ENCODE results near the gene NFKB2. TPM values are rescaled to one million over a fixed set of nuclear protein-coding genes. Genes with fewer than 3 reads are reported as not detected.

Gene NFKB2
- total RNA-seq, 1 donor from 2014 or later: 39.9 TPM

- Mint-ChIP-seq H3K4me1 (ENCODE audit: low read depth, unreplicated experiment) (peaks cover 6% of the 10 kb centered on the region), H3K27me3 (ENCODE audit: low read depth, unreplicated experiment) (peaks cover 12% of the 10 kb centered on the region), H3K9me3 (ENCODE audit: unreplicated experiment) (no peaks in the 10 kb centered on the region), H3K4me3 (ENCODE audit: unreplicated experiment) (no peak overlapping the region), H3K27ac (ENCODE audit: unreplicated experiment) (no peak overlapping the region), H3K36me3 (ENCODE audit: low read depth, unreplicated experiment) (no peaks in the 10 kb centered on the region)
- H4K20me1 ChIP-seq (ENCODE audit: insufficient read depth, low read length): no peaks in the 10 kb centered on the region
- no peaks in the 10 kb centered on the region for H3K36me3 ChIP-seq (ENCODE audit: insufficient read depth, low read length)
- H3K4me3 ChIP-seq (ENCODE audit: insufficient read depth, low read depth, low read length): no peak overlapping the region
- DNase-seq (ENCODE audit: low read depth): no peak
- H2AFZ ChIP-seq (ENCODE audit: low read depth, low read length): no peak overlapping the region
- TF ChIP-seq CTCF (IDR thresholded peaks at IDR 0.05; ENCODE audit: insufficient read depth, low read depth, low read length) (no peak), EZH2 (IDR thresholded peaks at IDR 0.05; ENCODE audit: insufficient read depth, low read length) (no peak)
- H3K4me2 ChIP-seq (ENCODE audit: low read length): no peak overlapping the region
- peaks cover 11% of the 10 kb centered on the region for H3K4me1 ChIP-seq (ENCODE audit: insufficient read depth, low read length)
- peaks cover 7% of the 10 kb centered on the region for H3K27me3 ChIP-seq (ENCODE audit: insufficient read depth, low read length)
- no peaks in the 10 kb centered on the region for H3K9me3 ChIP-seq (ENCODE audit: insufficient read depth, low read depth, low read length)
- no peak overlapping the region for H3K9ac ChIP-seq (ENCODE audit: low read length)
- no peak for FAIRE-seq
- H3K79me2 ChIP-seq (ENCODE audit: insufficient read depth, low read length): no peaks in the 10 kb centered on the region
- no peak overlapping the region for H3K27ac ChIP-seq (ENCODE audit: low read depth, low read length)
Measured at GRCh38 chr10:102438374-102438773, 42.9 kb downstream of the NFKB2 start.

GRCh38 chr10:102444851-102445250, 49.3 kb downstream of the NFKB2 start:
- Histone ChIP-seq H3K4me1 (ENCODE audit: insufficient read depth, low read length) (peaks cover 4% of the 10 kb centered on the region), H3K9ac (ENCODE audit: low read length) (no peak overlapping the region), H2AFZ (ENCODE audit: low read depth, low read length) (no peak overlapping the region), H3K4me3 (ENCODE audit: insufficient read depth, low read depth, low read length) (no peak overlapping the region), H3K36me3 (ENCODE audit: insufficient read depth, low read length) (no peaks in the 10 kb centered on the region), H4K20me1 (ENCODE audit: insufficient read depth, low read length) (no peaks in the 10 kb centered on the region), H3K27me3 (ENCODE audit: insufficient read depth, low read length) (peaks cover 7% of the 10 kb centered on the region), H3K27ac (ENCODE audit: low read depth, low read length) (no peak overlapping the region), H3K9me3 (ENCODE audit: insufficient read depth, low read depth, low read length) (no peaks in the 10 kb centered on the region), H3K79me2 (ENCODE audit: insufficient read depth, low read length) (no peaks in the 10 kb centered on the region), H3K4me2 (ENCODE audit: low read length) (no peak overlapping the region)
- Mint-ChIP-seq H3K4me3 (ENCODE audit: unreplicated experiment) (no peak overlapping the region), H3K4me1 (ENCODE audit: low read depth, unreplicated experiment) (peaks cover 4% of the 10 kb centered on the region), H3K36me3 (ENCODE audit: low read depth, unreplicated experiment) (peaks cover 2% of the 10 kb centered on the region), H3K27me3 (ENCODE audit: low read depth, unreplicated experiment) (peaks cover 1% of the 10 kb centered on the region), H3K9me3 (ENCODE audit: unreplicated experiment) (no peaks in the 10 kb centered on the region), H3K27ac (ENCODE audit: unreplicated experiment) (no peak overlapping the region)
- TF ChIP-seq EZH2 (IDR thresholded peaks at IDR 0.05; ENCODE audit: insufficient read depth, low read length) (no peak), CTCF (IDR thresholded peaks at IDR 0.05; ENCODE audit: insufficient read depth, low read depth, low read length) (no peak)
- no peak for FAIRE-seq
- no peak for DNase-seq (ENCODE audit: low read depth)

GRCh38 chr10:102449321-102450123, 54.0 kb downstream of the NFKB2 start:
- Histone ChIP-seq H3K4me1 (ENCODE audit: insufficient read depth, low read length) (peaks cover 23% of the 10 kb centered on the region), H3K27me3 (ENCODE audit: insufficient read depth, low read length) (no peaks in the 10 kb centered on the region), H4K20me1 (ENCODE audit: insufficient read depth, low read length) (no peaks in the 10 kb centered on the region), H3K4me3 (ENCODE audit: insufficient read depth, low read depth, low read length) (peak overlapping the region; percentile 69), H3K4me2 (ENCODE audit: low read length) (peak overlapping the region; percentile 99), H3K27ac (ENCODE audit: low read depth, low read length) (no peak overlapping the region), H3K9ac (ENCODE audit: low read length) (peak overlapping the region; percentile 74), H2AFZ (ENCODE audit: low read depth, low read length) (peak overlapping the region; percentile 90), H3K36me3 (ENCODE audit: insufficient read depth, low read length) (no peaks in the 10 kb centered on the region), H3K79me2 (ENCODE audit: insufficient read depth, low read length) (no peaks in the 10 kb centered on the region), H3K9me3 (ENCODE audit: insufficient read depth, low read depth, low read length) (no peaks in the 10 kb centered on the region)
- TF ChIP-seq CTCF (IDR thresholded peaks at IDR 0.05; ENCODE audit: insufficient read depth, low read depth, low read length) (no peak), EZH2 (IDR thresholded peaks at IDR 0.05; ENCODE audit: insufficient read depth, low read length) (no peak)
- no peaks in the 10 kb centered on the region for H3K27me3 Mint-ChIP-seq (ENCODE audit: low read depth, unreplicated experiment)
- DNase-seq (ENCODE audit: low read depth): no peak
- FAIRE-seq: no peak
- H3K27ac Mint-ChIP-seq (ENCODE audit: unreplicated experiment): peak overlapping the region; percentile 53
- H3K4me1 Mint-ChIP-seq (ENCODE audit: low read depth, unreplicated experiment): peaks cover 15% of the 10 kb centered on the region
- H3K4me3 Mint-ChIP-seq (ENCODE audit: unreplicated experiment): peak overlapping the region; percentile 92
- H3K36me3 Mint-ChIP-seq (ENCODE audit: low read depth, unreplicated experiment): peaks cover 2% of the 10 kb centered on the region
- no peaks in the 10 kb centered on the region for H3K9me3 Mint-ChIP-seq (ENCODE audit: unreplicated experiment)

Measured in astrocyte (in vitro differentiated cells and primary cell).